Ecto neural progenitor cell (in vitro differentiated cells): ENCODE measurements around the gene GPR183.

ENCODE experiments used
- DNase-seq: peaks from one replicate; pipeline ENCODE4 v3.0.0-alpha.2; 2018; ENCODE audit warnings: low spot score

The GPR183 gene

GRCh38 chr13:99307247-99307646, at the start of gene GPR183:
Gene GPR183 (minus strand): TSS chr13:99307399. CDS start chr13:99296145, 11,254 bp downstream.
- no peak for DNase-seq

GRCh38 chr13:99356262-99357091, 49.3 kb upstream of the GPR183 start:
- DNase-seq: no peak

- no peak for DNase-seq
Measured at GRCh38 chr13:99356012-99356261, 48.7 kb upstream of the GPR183 start.

GRCh38 chr13:99355267-99356011, 48.2 kb upstream of the GPR183 start:
- DNase-seq: no peak

GRCh38 chr13:99354371-99354951, 47.3 kb upstream of the GPR183 start:
- DNase-seq: no peak

- no peak for DNase-seq
Measured at GRCh38 chr13:99353836-99354235, 46.6 kb upstream of the GPR183 start.

- DNase-seq: no peak
Measured at GRCh38 chr13:99353246-99353600, 46.0 kb upstream of the GPR183 start.

- no peak for DNase-seq
Measured at GRCh38 chr13:99352351-99353245, 45.4 kb upstream of the GPR183 start.

GRCh38 chr13:99351772-99352171, 44.6 kb upstream of the GPR183 start:
- DNase-seq: no peak

GRCh38 chr13:99350191-99350590, 43.0 kb upstream of the GPR183 start:
- DNase-seq: no peak

- DNase-seq: no peak
Measured at GRCh38 chr13:99347911-99348451, 40.8 kb upstream of the GPR183 start.

GRCh38 chr13:99347335-99347878, 40.2 kb upstream of the GPR183 start:
- no peak for DNase-seq

- no peak for DNase-seq
Measured at GRCh38 chr13:99346335-99347042, 39.3 kb upstream of the GPR183 start.

GRCh38 chr13:99345345-99345744, 38.1 kb upstream of the GPR183 start:
- DNase-seq: no peak

GRCh38 chr13:99344610-99345208, 37.5 kb upstream of the GPR183 start:
- DNase-seq: no peak

GRCh38 chr13:99342723-99343315, 35.6 kb upstream of the GPR183 start:
- no peak for DNase-seq

GRCh38 chr13:99341969-99342722, 34.9 kb upstream of the GPR183 start:
- no peak for DNase-seq

GRCh38 chr13:99340638-99341037, 33.4 kb upstream of the GPR183 start:
- DNase-seq: no peak

- no peak for DNase-seq
Measured at GRCh38 chr13:99339736-99340397, 32.7 kb upstream of the GPR183 start.
